ENCODE results near the gene ZNF43.
A peak's percentile ranks its signal among the peaks of the same experiment; 100 is the strongest.
"Not testable (repeated sequence)": the region's sequence is repeated elsewhere in the genome, so short reads cannot be mapped to it uniquely, and the experiment has no call there.

Gene ZNF43

GRCh38 chr19:21835810-21836444, at the start of gene ZNF43:
TSS of gene ZNF43 (minus strand) at chr19:21836182. CDS start at chr19:21836038, 144 bp downstream.
- DNase-seq, result peak; percentile 96

- not testable (repeated sequence) for DNase-seq
Measured at GRCh38 chr19:21885516-21885915, 49.5 kb upstream of the ZNF43 start.

GRCh38 chr19:21884786-21885185, 48.8 kb upstream of the ZNF43 start:
- not testable (repeated sequence) for DNase-seq

GRCh38 chr19:21883516-21883915, 47.5 kb upstream of the ZNF43 start:
- DNase-seq, result no peak

GRCh38 chr19:21880761-21881160, 44.8 kb upstream of the ZNF43 start:
- not testable (repeated sequence) for DNase-seq

- no peak for DNase-seq
Measured at GRCh38 chr19:21878646-21879045, 42.7 kb upstream of the ZNF43 start.

- no peak for DNase-seq
Measured at GRCh38 chr19:21877976-21878375, 42.0 kb upstream of the ZNF43 start.

- not testable (repeated sequence) for DNase-seq
Measured at GRCh38 chr19:21876608-21877007, 40.6 kb upstream of the ZNF43 start.

- DNase-seq, result no peak
Measured at GRCh38 chr19:21856773-21857514, 21.0 kb upstream of the ZNF43 start.

- peak; percentile 96 for DNase-seq
Measured at GRCh38 chr19:21851596-21852345, 15.8 kb upstream of the ZNF43 start.

- no peak for DNase-seq
Measured at GRCh38 chr19:21850656-21851255, 14.8 kb upstream of the ZNF43 start.

- peak; percentile 39 for DNase-seq
Measured at GRCh38 chr19:21848706-21849105, 12.7 kb upstream of the ZNF43 start.

- DNase-seq, result no peak
Measured at GRCh38 chr19:21843081-21843480, 7.1 kb upstream of the ZNF43 start.

GRCh38 chr19:21841488-21842097, 5.6 kb upstream of the ZNF43 start:
- DNase-seq, result no peak

- DNase-seq, result no peak
Measured at GRCh38 chr19:21841081-21841480, 5.1 kb upstream of the ZNF43 start.

GRCh38 chr19:21839976-21840375, 4.0 kb upstream of the ZNF43 start:
- no peak for DNase-seq

- no peak for DNase-seq
Measured at GRCh38 chr19:21838646-21839045, 2.7 kb upstream of the ZNF43 start.

- peak; percentile 47 for DNase-seq
Measured at GRCh38 chr19:21835429-21835809, 563 bp downstream of the ZNF43 start.

- DNase-seq, result no peak
Measured at GRCh38 chr19:21833733-21834132, 2.2 kb downstream of the ZNF43 start.

- no peak for DNase-seq
Measured at GRCh38 chr19:21824679-21825078, 11.3 kb downstream of the ZNF43 start.

- DNase-seq, result no peak
Measured at GRCh38 chr19:21823224-21823623, 12.8 kb downstream of the ZNF43 start.

GRCh38 chr19:21812448-21812847, 23.5 kb downstream of the ZNF43 start:
- no peak for DNase-seq
